ENCODE results near the gene RELL2. TPM values are rescaled to one million over a fixed set of nuclear protein-coding genes. Genes with fewer than 3 reads are reported as not detected.

RELL2 gene
- total RNA-seq, 1 experiment from 2014 or later, result 23.8 TPM

DNA sequence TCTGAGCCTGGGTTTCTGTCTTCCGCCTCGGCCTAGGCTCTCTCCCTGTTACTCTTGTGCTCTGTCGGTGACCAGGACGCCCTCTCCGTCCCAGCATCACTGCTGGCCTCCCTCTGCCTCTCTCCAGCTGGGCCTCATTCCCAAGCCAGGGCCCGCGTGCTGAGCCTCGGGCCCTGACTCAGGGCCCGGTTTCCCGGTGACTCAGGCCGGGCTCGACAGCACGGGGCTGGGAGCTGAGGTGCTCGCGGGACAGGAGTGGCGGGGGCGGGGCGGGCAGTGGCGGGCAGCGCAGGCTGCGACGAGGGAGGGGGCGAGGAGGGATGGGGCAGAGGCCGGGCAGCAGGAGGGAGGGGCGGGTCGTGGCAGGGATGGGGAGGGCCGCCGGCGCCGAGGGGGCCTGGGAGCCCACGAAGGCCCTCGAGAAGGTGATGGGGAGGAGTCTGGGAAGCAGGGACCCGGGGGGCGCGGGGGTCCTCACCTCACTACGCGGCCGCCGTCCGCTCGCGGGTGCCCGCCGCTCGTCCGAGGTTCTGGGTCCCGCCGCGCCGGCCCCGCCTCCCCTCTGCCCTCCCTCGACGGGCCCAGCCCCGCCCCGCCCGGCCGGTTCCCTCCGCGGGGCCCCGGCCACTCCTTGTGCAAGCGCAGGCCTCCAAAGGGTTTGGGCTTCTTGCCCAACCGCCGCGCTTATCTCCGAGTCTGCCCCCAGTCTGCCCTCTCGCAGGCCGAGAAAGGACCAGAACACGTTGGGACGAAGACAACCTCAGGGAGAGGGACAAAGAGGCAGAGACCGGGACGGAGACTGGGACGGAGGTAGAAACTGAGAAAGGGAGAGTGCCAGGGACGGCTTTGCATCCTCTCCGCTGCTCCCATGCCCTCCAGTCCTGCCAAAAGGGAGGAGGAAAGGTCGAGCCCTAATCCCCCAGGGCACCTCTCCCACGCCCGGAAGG, 45.2 kb downstream of the RELL2 start, which contains the start of gene ARAP3 (continued):
- TF ChIP-seq, protein P1, sequence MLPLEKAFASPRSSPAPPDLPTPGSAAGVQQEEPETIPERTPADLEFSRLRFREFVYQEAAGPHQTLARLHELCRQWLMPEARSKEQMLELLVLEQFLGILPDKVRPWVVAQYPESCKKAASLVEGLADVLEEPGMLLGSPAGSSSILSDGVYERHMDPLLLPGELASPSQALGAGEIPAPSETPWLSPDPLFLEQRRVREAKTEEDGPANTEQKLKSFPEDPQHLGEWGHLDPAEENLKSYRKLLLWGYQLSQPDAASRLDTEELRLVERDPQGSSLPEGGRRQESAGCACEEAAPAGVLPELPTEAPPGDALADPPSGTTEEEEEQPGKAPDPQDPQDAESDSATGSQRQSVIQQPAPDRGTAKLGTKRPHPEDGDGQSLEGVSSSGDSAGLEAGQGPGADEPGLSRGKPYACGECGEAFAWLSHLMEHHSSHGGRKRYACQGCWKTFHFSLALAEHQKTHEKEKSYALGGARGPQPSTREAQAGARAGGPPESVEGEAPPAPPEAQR (CRISPR knock-in tag; IDR thresholded peaks at IDR 0.05), result no peak
- TF ChIP-seq KAT7 (CRISPR knock-in tag; IDR thresholded peaks at IDR 0.05; ENCODE audit: borderline replicate concordance) (no peak), RORB (CRISPR knock-in tag; IDR thresholded peaks at IDR 0.05) (no peak)

DNA sequence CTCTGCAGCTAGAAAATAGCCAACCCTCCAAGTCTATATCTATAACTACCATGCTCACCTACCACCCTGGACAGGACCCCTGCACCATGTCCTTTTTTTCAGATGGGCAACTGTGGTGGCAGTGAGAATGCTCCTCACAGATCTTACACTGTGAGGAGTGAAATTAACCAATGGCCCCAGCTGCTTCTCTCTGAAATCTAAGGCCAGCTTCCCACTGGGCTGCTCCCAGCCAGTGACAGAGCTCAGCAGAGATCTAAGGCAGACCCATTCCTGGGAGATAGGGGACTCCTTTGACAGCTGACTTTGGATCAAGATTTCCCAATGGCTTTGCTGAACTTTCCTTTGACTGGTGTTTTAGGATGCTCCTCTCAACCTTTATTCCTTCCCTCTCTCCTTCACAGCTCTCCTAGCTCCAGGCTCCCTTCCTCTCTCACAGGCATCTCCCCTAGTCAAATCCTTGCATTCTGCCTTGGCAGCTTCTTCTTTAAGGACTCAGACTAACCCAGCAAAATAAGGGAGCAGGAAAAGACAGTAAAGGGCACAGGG, 46.9 kb downstream of the RELL2 start:
- peaks cover 49% of the 10 kb centered on the region for H3K4me1 Mint-ChIP-seq
- CTCF ChIA-PET, result interaction anchor here (1.1 to 4.1 kb wide), 13 partner anchors 9 to 285 kb away, joined by 3 to 36 read pairs (median 5); partner anchors contain the start of genes DIAPH1, PCDH1 and RNF14
- H3K4me3 Mint-ChIP-seq, result peak overlapping the region; percentile 37
- no peaks in the 10 kb centered on the region for H3K9me3 Mint-ChIP-seq
- POLR2A ChIA-PET, result interaction anchor here (1.3 to 2.0 kb wide), 3 partner anchors 14 to 240 kb away, joined by 3 to 5 read pairs (median 3); partner anchors contain the start of gene DELE1
- TF ChIP-seq NFE2L1 (CRISPR knock-in tag; IDR thresholded peaks at IDR 0.05) (no peak), NFYB (CRISPR knock-in tag; conservative IDR thresholded peaks at IDR 0.05; ENCODE audit: low read depth) (no peak), NFATC4 (CRISPR knock-in tag; IDR thresholded peaks at IDR 0.05) (no peak), GTF2I (CRISPR knock-in tag; conservative IDR thresholded peaks at IDR 0.05) (no peak)
- TF ChIP-seq, protein P2, sequence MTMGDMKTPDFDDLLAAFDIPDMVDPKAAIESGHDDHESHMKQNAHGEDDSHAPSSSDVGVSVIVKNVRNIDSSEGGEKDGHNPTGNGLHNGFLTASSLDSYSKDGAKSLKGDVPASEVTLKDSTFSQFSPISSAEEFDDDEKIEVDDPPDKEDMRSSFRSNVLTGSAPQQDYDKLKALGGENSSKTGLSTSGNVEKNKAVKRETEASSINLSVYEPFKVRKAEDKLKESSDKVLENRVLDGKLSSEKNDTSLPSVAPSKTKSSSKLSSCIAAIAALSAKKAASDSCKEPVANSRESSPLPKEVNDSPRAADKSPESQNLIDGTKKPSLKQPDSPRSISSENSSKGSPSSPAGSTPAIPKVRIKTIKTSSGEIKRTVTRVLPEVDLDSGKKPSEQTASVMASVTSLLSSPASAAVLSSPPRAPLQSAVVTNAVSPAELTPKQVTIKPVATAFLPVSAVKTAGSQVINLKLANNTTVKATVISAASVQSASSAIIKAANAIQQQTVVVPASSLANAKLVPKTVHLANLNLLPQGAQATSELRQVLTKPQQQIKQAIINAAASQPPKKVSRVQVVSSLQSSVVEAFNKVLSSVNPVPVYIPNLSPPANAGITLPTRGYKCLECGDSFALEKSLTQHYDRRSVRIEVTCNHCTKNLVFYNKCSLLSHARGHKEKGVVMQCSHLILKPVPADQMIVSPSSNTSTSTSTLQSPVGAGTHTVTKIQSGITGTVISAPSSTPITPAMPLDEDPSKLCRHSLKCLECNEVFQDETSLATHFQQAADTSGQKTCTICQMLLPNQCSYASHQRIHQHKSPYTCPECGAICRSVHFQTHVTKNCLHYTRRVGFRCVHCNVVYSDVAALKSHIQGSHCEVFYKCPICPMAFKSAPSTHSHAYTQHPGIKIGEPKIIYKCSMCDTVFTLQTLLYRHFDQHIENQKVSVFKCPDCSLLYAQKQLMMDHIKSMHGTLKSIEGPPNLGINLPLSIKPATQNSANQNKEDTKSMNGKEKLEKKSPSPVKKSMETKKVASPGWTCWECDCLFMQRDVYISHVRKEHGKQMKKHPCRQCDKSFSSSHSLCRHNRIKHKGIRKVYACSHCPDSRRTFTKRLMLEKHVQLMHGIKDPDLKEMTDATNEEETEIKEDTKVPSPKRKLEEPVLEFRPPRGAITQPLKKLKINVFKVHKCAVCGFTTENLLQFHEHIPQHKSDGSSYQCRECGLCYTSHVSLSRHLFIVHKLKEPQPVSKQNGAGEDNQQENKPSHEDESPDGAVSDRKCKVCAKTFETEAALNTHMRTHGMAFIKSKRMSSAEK (CRISPR knock-in tag; IDR thresholded peaks at IDR 0.05; ENCODE audit: borderline replicate concordance), result no peak
- TF ChIP-seq, protein P3, sequence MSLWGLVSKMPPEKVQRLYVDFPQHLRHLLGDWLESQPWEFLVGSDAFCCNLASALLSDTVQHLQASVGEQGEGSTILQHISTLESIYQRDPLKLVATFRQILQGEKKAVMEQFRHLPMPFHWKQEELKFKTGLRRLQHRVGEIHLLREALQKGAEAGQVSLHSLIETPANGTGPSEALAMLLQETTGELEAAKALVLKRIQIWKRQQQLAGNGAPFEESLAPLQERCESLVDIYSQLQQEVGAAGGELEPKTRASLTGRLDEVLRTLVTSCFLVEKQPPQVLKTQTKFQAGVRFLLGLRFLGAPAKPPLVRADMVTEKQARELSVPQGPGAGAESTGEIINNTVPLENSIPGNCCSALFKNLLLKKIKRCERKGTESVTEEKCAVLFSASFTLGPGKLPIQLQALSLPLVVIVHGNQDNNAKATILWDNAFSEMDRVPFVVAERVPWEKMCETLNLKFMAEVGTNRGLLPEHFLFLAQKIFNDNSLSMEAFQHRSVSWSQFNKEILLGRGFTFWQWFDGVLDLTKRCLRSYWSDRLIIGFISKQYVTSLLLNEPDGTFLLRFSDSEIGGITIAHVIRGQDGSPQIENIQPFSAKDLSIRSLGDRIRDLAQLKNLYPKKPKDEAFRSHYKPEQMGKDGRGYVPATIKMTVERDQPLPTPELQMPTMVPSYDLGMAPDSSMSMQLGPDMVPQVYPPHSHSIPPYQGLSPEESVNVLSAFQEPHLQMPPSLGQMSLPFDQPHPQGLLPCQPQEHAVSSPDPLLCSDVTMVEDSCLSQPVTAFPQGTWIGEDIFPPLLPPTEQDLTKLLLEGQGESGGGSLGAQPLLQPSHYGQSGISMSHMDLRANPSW (CRISPR knock-in tag; conservative IDR thresholded peaks at IDR 0.05; ENCODE audit: low read depth), result no peak
- TF ChIP-seq, protein P4, sequence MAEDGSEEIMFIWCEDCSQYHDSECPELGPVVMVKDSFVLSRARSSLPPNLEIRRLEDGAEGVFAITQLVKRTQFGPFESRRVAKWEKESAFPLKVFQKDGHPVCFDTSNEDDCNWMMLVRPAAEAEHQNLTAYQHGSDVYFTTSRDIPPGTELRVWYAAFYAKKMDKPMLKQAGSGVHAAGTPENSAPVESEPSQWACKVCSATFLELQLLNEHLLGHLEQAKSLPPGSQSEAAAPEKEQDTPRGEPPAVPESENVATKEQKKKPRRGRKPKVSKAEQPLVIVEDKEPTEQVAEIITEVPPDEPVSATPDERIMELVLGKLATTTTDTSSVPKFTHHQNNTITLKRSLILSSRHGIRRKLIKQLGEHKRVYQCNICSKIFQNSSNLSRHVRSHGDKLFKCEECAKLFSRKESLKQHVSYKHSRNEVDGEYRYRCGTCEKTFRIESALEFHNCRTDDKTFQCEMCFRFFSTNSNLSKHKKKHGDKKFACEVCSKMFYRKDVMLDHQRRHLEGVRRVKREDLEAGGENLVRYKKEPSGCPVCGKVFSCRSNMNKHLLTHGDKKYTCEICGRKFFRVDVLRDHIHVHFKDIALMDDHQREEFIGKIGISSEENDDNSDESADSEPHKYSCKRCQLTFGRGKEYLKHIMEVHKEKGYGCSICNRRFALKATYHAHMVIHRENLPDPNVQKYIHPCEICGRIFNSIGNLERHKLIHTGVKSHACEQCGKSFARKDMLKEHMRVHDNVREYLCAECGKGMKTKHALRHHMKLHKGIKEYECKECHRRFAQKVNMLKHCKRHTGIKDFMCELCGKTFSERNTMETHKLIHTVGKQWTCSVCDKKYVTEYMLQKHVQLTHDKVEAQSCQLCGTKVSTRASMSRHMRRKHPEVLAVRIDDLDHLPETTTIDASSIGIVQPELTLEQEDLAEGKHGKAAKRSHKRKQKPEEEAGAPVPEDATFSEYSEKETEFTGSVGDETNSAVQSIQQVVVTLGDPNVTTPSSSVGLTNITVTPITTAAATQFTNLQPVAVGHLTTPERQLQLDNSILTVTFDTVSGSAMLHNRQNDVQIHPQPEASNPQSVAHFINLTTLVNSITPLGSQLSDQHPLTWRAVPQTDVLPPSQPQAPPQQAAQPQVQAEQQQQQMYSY (CRISPR knock-in tag; IDR thresholded peaks at IDR 0.05), result no peak
- DNase-seq (ENCODE audit: low spot score) (no peak), ATAC-seq (no peak)
- H3K27me3 Mint-ChIP-seq (ENCODE audit: low read depth), result no peaks in the 10 kb centered on the region
- no peak overlapping the region for H3K27ac Mint-ChIP-seq
- peaks cover 10% of the 10 kb centered on the region for H3K36me3 Mint-ChIP-seq

All from WTC11 (cell line).